HepG2 (cell line): ENCODE data around the gene HSD3B7.

Source experiments
- BRF2 ChIP-seq: sonication (generic); formaldehyde crosslinking; IDR thresholded peaks from 2 replicates; pipeline ENCODE4 v1.8.1; 2022; ENCODE audit warnings: mild to moderate bottlenecking, missing genetic modification reagents
- ELK4 ChIP-seq: sonication (generic); formaldehyde crosslinking; IDR thresholded peaks from 2 replicates; pipeline ENCODE4 v1.9.0; 2021; ENCODE audit warnings: missing genetic modification reagents, borderline replicate concordance
- EP300 ChIP-seq, 3 experiments: sonication (generic) in 1 of 3; formaldehyde crosslinking in 1 of 3; IDR thresholded peaks; 2 replicates each; pipeline versions ENCODE4 v1.5.1 to v1.6.1; 2011 to 2020; ENCODE audit warnings: low read depth in 2 of 3, low read length in 2 of 3, borderline replicate concordance in 1 of 3, improper control_type of control experiment in 1 of 3, mild to moderate bottlenecking in 1 of 3, missing genetic modification reagents in 1 of 3, moderate library complexity in 1 of 3
- HMGXB4 ChIP-seq, 2 experiments: sonication (generic) in 1 of 2; formaldehyde crosslinking in 1 of 2; IDR thresholded peaks; 2 replicates each; pipeline versions ENCODE4 v1.4.0 to v1.6.1; 2018 to 2020; ENCODE audit warnings: missing genetic modification reagents in 2 of 2, borderline replicate concordance in 1 of 2, low read depth in 1 of 2, mild to moderate bottlenecking in 1 of 2, missing biosample characterization in 1 of 2
- JUNB ChIP-seq: sonication (generic); formaldehyde crosslinking; IDR thresholded peaks from 2 replicates; pipeline ENCODE4 v1.8.0; 2022; ENCODE audit warnings: missing genetic modification reagents, mild to moderate bottlenecking, borderline replicate concordance
- MAFK ChIP-seq, 2 experiments: IDR thresholded peaks in 1 of 2; conservative IDR thresholded peaks in 1 of 2; 2 replicates each; pipeline ENCODE4 v1.6.1; 2011; ENCODE audit warnings: improper control_type of control experiment in 2 of 2, low read length in 2 of 2
- POLR2AphosphoS5 ChIP-seq: IDR thresholded peaks from 2 replicates; pipeline ENCODE4 v1.6.1; 2012; ENCODE audit warnings: low read depth, low read length
- PRDM4 ChIP-seq: sonication (generic); formaldehyde crosslinking; IDR thresholded peaks from 2 replicates; pipeline ENCODE4 v1.9.0; 2021; ENCODE audit warnings: missing genetic modification reagents, borderline replicate concordance
- TOPORS ChIP-seq: sonication (generic); formaldehyde crosslinking; IDR thresholded peaks from 2 replicates; pipeline ENCODE4 v1.8.0; 2023; ENCODE audit warnings: mild to moderate bottlenecking, missing genetic modification reagents
- ZNF143 ChIP-seq: sonication (generic); formaldehyde crosslinking; IDR thresholded peaks from 2 replicates; pipeline ENCODE4 v1.4.0; 2020; ENCODE audit warnings: missing genetic modification reagents
- ZNF235 ChIP-seq: sonication (generic); formaldehyde crosslinking; IDR thresholded peaks from 2 replicates; pipeline ENCODE4 v1.8.1; 2023; ENCODE audit warnings: mild to moderate bottlenecking, missing genetic modification reagents, borderline replicate concordance
- ZNF512 ChIP-seq: sonication (generic); formaldehyde crosslinking; IDR thresholded peaks from 2 replicates; pipeline ENCODE4 v1.4.0; 2020; ENCODE audit warnings: mild to moderate bottlenecking, missing genetic modification reagents

- TF ChIP-seq ZNF512, result no peak
- no peak for TF ChIP-seq TOPORS
- no peak for TF ChIP-seq EP300 (IDR thresholded peaks at IDR 0.05; ENCODE audit: low read depth in 2 of 2, low read length in 2 of 2)
- no peak for TF ChIP-seq EP300 (CRISPR knock-in tag; IDR thresholded peaks at IDR 0.05; ENCODE audit: borderline replicate concordance)
- no peak for TF ChIP-seq JUNB (CRISPR knock-in tag)
- no peak for TF ChIP-seq PRDM4 (CRISPR knock-in tag)
- no peak for TF ChIP-seq HMGXB4 (CRISPR knock-in tag; IDR thresholded peaks at IDR 0.05; ENCODE audit: borderline replicate concordance in 1 of 2, low read depth in 1 of 2)
- TF ChIP-seq BRF2, result no peak
- no peak for TF ChIP-seq ELK4 (CRISPR knock-in tag)
- no peak for TF ChIP-seq POLR2AphosphoS5
- no peak for TF ChIP-seq ZNF235
- no peak for TF ChIP-seq MAFK (conservative IDR thresholded peaks at IDR 0.05 in 1 of 2, IDR thresholded peaks at IDR 0.05 in 1 of 2; ENCODE audit: low read length in 2 of 2)
- no peak for TF ChIP-seq ZNF143
These were observed 8.2 kb downstream of the HSD3B7 start for GRCh38 chr16:30992931-30993816.
